Measurements from ENCODE around the gene PLPP2.

- TF ChIP-seq, protein P1, sequence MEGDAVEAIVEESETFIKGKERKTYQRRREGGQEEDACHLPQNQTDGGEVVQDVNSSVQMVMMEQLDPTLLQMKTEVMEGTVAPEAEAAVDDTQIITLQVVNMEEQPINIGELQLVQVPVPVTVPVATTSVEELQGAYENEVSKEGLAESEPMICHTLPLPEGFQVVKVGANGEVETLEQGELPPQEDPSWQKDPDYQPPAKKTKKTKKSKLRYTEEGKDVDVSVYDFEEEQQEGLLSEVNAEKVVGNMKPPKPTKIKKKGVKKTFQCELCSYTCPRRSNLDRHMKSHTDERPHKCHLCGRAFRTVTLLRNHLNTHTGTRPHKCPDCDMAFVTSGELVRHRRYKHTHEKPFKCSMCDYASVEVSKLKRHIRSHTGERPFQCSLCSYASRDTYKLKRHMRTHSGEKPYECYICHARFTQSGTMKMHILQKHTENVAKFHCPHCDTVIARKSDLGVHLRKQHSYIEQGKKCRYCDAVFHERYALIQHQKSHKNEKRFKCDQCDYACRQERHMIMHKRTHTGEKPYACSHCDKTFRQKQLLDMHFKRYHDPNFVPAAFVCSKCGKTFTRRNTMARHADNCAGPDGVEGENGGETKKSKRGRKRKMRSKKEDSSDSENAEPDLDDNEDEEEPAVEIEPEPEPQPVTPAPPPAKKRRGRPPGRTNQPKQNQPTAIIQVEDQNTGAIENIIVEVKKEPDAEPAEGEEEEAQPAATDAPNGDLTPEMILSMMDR (IDR thresholded peaks at IDR 0.05) = no peak
- no peak for TF ChIP-seq POLR2A (IDR thresholded peaks at IDR 0.05)
Measured at GRCh38 chr19:277581-278165, 13.5 kb downstream of the PLPP2 start.

All from heart left ventricle (tissue), 13 donors.